GM19468 (cell line): ENCODE results near the gene KHDC1.
"Not testable (repeated sequence)": the region's sequence is repeated elsewhere in the genome, so short reads cannot be mapped to it uniquely, and the experiment has no call there.

ENCODE experiments used
- ATAC-seq: cut with Tn5 transposase; IDR thresholded peaks from one replicate; pipeline ENCODE4 v1.9.1; 2021; ENCODE audit warnings: mild to moderate bottlenecking, moderate library complexity, moderate number of reproducible peaks; ENCODE audit not compliant: unreplicated experiment; ENCODE audit errors: extremely low read depth

Gene KHDC1

GRCh38 chr6:73193302-73193701 lies 69.7 kb downstream of the KHDC1 start:
- not testable (repeated sequence) for ATAC-seq
